ENCODE data around the gene GTF2IRD1.
"Not testable (repeated sequence)": the region's sequence is repeated elsewhere in the genome, so short reads cannot be mapped to it uniquely, and the experiment has no call there.

Gene GTF2IRD1

DNA sequence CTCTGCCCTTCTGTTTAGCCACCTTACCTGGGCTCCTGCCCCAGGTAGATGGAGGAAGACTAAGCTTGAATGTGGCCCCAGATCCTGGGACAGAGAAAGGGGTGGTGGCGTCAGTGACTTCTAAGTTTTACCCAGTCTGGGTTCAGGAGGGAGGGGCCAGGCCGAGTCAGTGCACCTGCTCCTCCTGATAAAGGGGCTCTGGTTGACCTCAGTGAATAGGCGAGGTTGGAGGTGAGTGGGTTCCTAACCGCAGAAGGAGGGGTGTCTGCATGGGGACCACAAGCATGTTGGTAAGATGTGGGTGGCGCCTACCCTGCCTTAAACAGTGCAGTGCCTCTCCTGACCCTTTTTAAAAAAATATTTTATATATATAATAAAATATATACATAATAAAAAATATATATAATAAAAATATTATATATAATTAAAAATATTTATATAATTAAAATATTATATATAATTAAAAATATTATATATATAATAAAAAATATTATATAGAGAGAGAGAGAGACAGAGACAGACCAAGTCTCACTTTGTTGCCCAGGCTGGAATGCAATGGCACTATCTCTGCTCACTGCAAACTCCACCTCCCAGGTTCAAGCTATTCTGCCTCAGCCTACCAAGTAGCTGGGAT, 106.5 kb downstream of the GTF2IRD1 start:
- no peak for TF ChIP-seq CTCF (IDR thresholded peaks at IDR 0.05; ENCODE audit: insufficient read depth, missing control alignments)
- no peak for DNase-seq (ENCODE audit: insufficient read length, low spot score)
- FAIRE-seq: no peak

- no peak for TF ChIP-seq CTCF (IDR thresholded peaks at IDR 0.05; ENCODE audit: insufficient read depth, missing control alignments)
- no peak for DNase-seq (ENCODE audit: insufficient read length, low spot score)
- no peak for FAIRE-seq
These were observed 108.3 kb downstream of the GTF2IRD1 start for GRCh38 chr7:74561898-74562613.

- DNase-seq (ENCODE audit: insufficient read length, low spot score); FAIRE-seq: not testable (repeated sequence)
These were observed 109.9 kb downstream of the GTF2IRD1 start for GRCh38 chr7:74563639-74564038.

DNA sequence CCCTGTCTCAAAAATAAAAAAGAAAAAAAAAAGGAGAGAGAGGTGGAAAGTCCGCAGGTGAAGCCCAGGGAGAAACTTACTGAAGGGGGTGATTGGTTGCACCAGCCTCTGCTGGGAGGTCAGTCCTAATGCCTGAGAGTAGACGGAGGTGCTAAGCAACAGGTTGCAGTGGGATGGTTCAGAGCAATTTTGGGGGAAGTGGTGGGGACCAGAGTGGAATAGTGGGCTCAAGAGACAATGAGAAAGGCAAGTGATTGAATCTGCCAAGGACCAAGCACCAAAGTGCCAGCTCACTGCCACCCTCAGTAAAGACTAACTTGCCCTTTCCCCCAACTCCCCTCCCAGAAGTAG, 113.6 kb downstream of the GTF2IRD1 start:
- FAIRE-seq (no peak), DNase-seq (ENCODE audit: insufficient read length, low spot score) (no peak)
- no peak for TF ChIP-seq CTCF (IDR thresholded peaks at IDR 0.05; ENCODE audit: insufficient read depth, missing control alignments)

- FAIRE-seq (no peak), DNase-seq (ENCODE audit: insufficient read length, low spot score) (no peak)
- TF ChIP-seq CTCF (IDR thresholded peaks at IDR 0.05; ENCODE audit: insufficient read depth, missing control alignments): no peak
These were observed 115.0 kb downstream of the GTF2IRD1 start for GRCh38 chr7:74568658-74569057.

DNA sequence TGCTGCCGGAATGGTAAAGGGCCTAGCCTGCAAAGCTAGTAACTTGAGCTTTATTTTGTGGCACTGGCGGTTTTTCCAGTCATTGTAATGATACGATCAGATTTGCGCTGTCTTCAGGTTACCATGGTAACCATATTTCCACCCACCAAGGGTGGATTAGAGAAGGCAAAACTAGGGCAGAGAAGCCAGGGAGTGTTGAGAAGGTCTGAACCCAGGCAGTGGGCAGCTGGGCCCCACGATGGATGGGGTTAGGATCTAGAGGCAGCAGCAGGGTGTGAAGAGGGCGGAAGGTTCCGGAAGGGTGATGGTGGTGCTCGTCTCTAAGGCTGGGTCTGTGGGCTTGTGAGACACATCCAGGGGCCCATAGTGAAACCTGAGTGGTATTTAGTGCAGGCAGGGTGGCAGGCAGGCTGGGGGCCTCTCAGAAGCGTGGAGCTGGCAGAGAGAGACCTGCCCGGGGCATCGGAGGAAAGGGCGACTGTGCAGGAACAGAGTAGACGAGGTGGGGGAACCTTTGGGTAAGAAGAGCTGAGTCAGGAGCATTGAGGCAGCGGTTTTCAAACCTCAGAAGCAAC, 115.9 kb downstream of the GTF2IRD1 start:
- TF ChIP-seq CTCF (IDR thresholded peaks at IDR 0.05; ENCODE audit: insufficient read depth, missing control alignments): no peak
- DNase-seq (ENCODE audit: insufficient read length, low spot score) (no peak), FAIRE-seq (no peak)

DNA sequence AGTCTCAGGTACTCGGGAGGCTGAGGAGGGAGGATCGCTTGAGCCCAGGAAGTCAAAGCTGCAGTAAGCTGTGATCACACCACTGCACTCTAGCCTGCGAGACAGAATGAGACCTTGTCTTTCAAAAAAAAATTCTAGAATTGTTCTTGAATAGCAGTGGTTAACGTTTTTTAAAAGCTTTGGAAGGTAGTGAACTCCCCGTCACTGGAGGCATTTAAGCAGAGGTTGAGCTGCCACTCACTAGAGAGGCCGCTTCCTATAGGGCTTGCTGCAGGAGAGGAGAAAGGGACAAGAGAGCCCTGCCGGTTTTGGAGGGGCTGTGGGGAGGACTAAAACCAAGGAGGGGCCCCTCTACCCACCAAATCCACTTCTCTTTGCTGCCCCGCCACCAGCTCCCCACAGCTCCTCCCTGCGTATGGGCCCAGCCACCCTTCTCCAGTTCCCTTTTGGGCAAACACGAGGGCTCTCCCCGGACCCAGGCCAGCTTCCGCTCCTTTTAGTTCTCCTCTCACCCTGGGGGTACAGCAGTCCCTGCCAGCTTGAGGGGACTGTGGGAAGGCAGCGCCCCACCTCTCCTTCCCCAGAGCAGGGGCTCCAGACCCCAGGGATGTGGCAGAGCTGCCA, 116.9 kb downstream of the GTF2IRD1 start:
- FAIRE-seq (no peak), DNase-seq (ENCODE audit: insufficient read length, low spot score) (no peak)
- TF ChIP-seq CTCF (IDR thresholded peaks at IDR 0.05; ENCODE audit: insufficient read depth, missing control alignments): no peak
